Gastroesophageal sphincter (tissue), 3 donors: ENCODE measurements around the gene TMEM131L.

Source experiments
- CTCF ChIP-seq, 4 experiments: fragments of 200-600 bp in 2 of 4; fragments of 450-650 bp in 2 of 4; sonication (generic) in 1 of 4; IDR thresholded peaks; one replicate each; pipeline ENCODE4 v1.5.1; 2017 to 2019; ENCODE audit warnings: antibody characterized with exemption in 4 of 4, mild to moderate bottlenecking in 2 of 4, moderate library complexity in 2 of 4
- EP300 ChIP-seq: sonication (generic); formaldehyde crosslinking; IDR thresholded peaks from one replicate; pipeline ENCODE4 v1.6.1; 2017; ENCODE audit warnings: antibody characterized with exemption, mild to moderate bottlenecking
- POLR2A ChIP-seq, 2 donors: fragments of 450-650 bp; IDR thresholded peaks; one replicate each; pipeline ENCODE4 v1.6.1; 2017; ENCODE audit warnings: antibody characterized with exemption in 2 of 2, mild to moderate bottlenecking in 2 of 2, moderate library complexity in 1 of 2

- TF ChIP-seq CTCF (IDR thresholded peaks at IDR 0.05) (no peak), POLR2A (IDR thresholded peaks at IDR 0.05) (no peak), EP300 (no peak)
Observed at GRCh38 chr4:153531976-153532626, 65.9 kb downstream of the TMEM131L start.
